A549 (cell line): ENCODE results near the gene DNAJB12. TPM values are rescaled to one million over a fixed set of nuclear protein-coding genes. Genes with fewer than 3 reads are reported as not detected.

ENCODE experiments used
- ATAC-seq, 2 experiments: fragments of 200-7000 bp in 1 of 2; fragments of >200 bp in 1 of 2; cut with Nextera tagmentation in 1 of 2; cut with Tn5 transposase in 1 of 2; 3 replicates each; pipeline versions ENCODE4 v1.8.0 to v1.9.1; 2018 to 2020; ENCODE audit warnings: mild to moderate bottlenecking in 1 of 2, moderate library complexity in 1 of 2
- CTCF ChIA-PET: fragments of 300-600 bp; sonication (Branson Sonifier 250); formaldehyde crosslinking; extraction: SDS; loops from one replicate; lab custom pipeline; 2021; ENCODE audit warnings: antibody characterized with exemption, inconsistent platforms; lab: Yijun Ruan, JAX
- POLR2A ChIA-PET: fragments of 350-600 bp; formaldehyde crosslinking; extraction: SDS; loops from one replicate; lab custom pipeline; 2021; ENCODE audit warnings: antibody characterized with exemption, inconsistent platforms; lab: Yijun Ruan, JAX
- DNase-seq, 2 experiments: peaks; one replicate each; pipeline versions ENCODE4 v3.0.0 to v3.0.0-alpha.2; 2011 to 2016; ENCODE audit warnings: low read depth in 1 of 2, low spot score in 1 of 2
- FAIRE-seq: peaks from 2 replicates; lab custom pipeline; 2011; peaks lifted over from hg19 to GRCh38; lab: Jason Lieb, UNC
- H3K27ac ChIP-seq, 2 experiments: fragments of >200 bp; sonication (Bioruptor Twin); formaldehyde crosslinking; 3 replicates each; pipeline ENCODE4 v1.5.1; 2016 to 2017
- H3K4me1 ChIP-seq: fragments of >200 bp; sonication (Bioruptor Twin); formaldehyde crosslinking; 3 replicates; pipeline ENCODE4 v1.6.1; 2016
- H3K4me2 ChIP-seq: fragments of >200 bp; sonication (Bioruptor Twin); formaldehyde crosslinking; 3 replicates; pipeline ENCODE4 v1.6.1; 2016
- H3K4me3 ChIP-seq: fragments of >200 bp; sonication (Bioruptor Twin); formaldehyde crosslinking; 3 replicates; pipeline ENCODE4 v1.5.1; 2016
- H3K9me3 ChIP-seq: fragments of >200 bp; sonication (Bioruptor Twin); formaldehyde crosslinking; 3 replicates; pipeline ENCODE4 v1.6.1; 2016
- CHD2 ChIP-seq: fragments of 150-350 bp; IDR thresholded peaks from 2 replicates; pipeline ENCODE4 v1.6.1; 2014; ENCODE audit warnings: low read length; ENCODE audit not compliant: partially characterized antibody
- EHF ChIP-seq: fragments of 250-450 bp; sonication (Bioruptor Pico); IDR thresholded peaks from 2 replicates; pipeline ENCODE4 v1.5.0; 2020; ENCODE audit warnings: mild to moderate bottlenecking
- ESRRA ChIP-seq: fragments of 150-350 bp; IDR thresholded peaks from 2 replicates; pipeline ENCODE4 v1.6.1; 2014; ENCODE audit warnings: mild to moderate bottlenecking, low read length, borderline replicate concordance
- FOSL2 ChIP-seq, 2 experiments: fragments of 450-650 bp in 1 of 2; fragments of >200 bp in 1 of 2; sonication (Bioruptor Twin) in 1 of 2; formaldehyde crosslinking; IDR thresholded peaks; 2 replicates each; pipeline versions ENCODE4 v1.5.0 to v1.6.1; 2016 to 2020; ENCODE audit warnings: mild to moderate bottlenecking in 1 of 2, moderate library complexity in 1 of 2
- FOXS1 ChIP-seq: fragments of 250-450 bp; sonication (Bioruptor Pico); IDR thresholded peaks from 2 replicates; pipeline ENCODE4 v1.5.0; 2020; ENCODE audit warnings: mild to moderate bottlenecking, moderate library complexity
- HOXA7 ChIP-seq: fragments of 250-450 bp; sonication (Bioruptor Pico); IDR thresholded peaks from 2 replicates; pipeline ENCODE4 v1.5.0; 2020; ENCODE audit warnings: mild to moderate bottlenecking, moderate library complexity
- HOXB13 ChIP-seq: fragments of 250-450 bp; sonication (Bioruptor Pico); IDR thresholded peaks from 2 replicates; pipeline ENCODE4 v1.5.0; 2020; ENCODE audit warnings: low read depth, mild to moderate bottlenecking, moderate library complexity
- MYC ChIP-seq: IDR thresholded peaks from 2 replicates; pipeline ENCODE4 v1.6.1; 2012; ENCODE audit warnings: mild to moderate bottlenecking, inconsistent platforms, low read length, improper control_type of control experiment, borderline replicate concordance
- NFE2L2 ChIP-seq: fragments of 150-350 bp; conservative IDR thresholded peaks from 2 replicates; pipeline ENCODE4 v1.6.1; 2014; ENCODE audit warnings: low read length
- RAD21 ChIP-seq, 2 experiments: fragments of >200 bp in 1 of 2; sonication (Bioruptor Twin) in 1 of 2; formaldehyde crosslinking in 1 of 2; IDR thresholded peaks in 1 of 2; conservative IDR thresholded peaks in 1 of 2; 2 replicates in 1 of 2; 3 replicates in 1 of 2; pipeline ENCODE4 v1.6.1; 2012 to 2018; ENCODE audit warnings: inconsistent platforms in 1 of 2
- SMC3 ChIP-seq: fragments of >200 bp; sonication (Bioruptor Twin); formaldehyde crosslinking; IDR thresholded peaks from 3 replicates; pipeline ENCODE4 v1.6.1; 2018; ENCODE audit warnings: inconsistent platforms
- ZSCAN20 ChIP-seq: fragments of 250-450 bp; sonication (Bioruptor Pico); IDR thresholded peaks from 2 replicates; pipeline ENCODE4 v1.8.0; 2022; ENCODE audit warnings: mild to moderate bottlenecking, moderate library complexity
- WGBS: methylation state at CpG from one replicate; pipeline ENCODE4 v1.1.6; 2017; ENCODE audit errors: missing lambda C conversion rate; 5-methylcytosine and 5-hydroxymethylcytosine counted together
- polyA plus RNA-seq, 4 experiments: library from polyadenylated mRNA; depleted of rRNA in 3 of 4; stranded (reverse); fragments of >200 nt; fragmentation: RNase III in 1 of 4; extraction: RNeasy Plus Mini Kit Qiagen cat#74134 plus additional on column Dnase treatment in 1 of 4; gene quantifications; 2 replicates in 3 of 4; 3 replicates in 1 of 4; pipeline ENCODE4 v1.2.3, GENCODE V29; 2011 to 2017
- TF ChIP-seq, protein P1 (sequence below): fragments of 450-650 bp; IDR thresholded peaks from 2 replicates; pipeline ENCODE4 v1.6.1; 2014; ENCODE audit warnings: antibody characterized with exemption
- TF ChIP-seq, protein P2 (sequence below): fragments of >200 bp; sonication (Bioruptor Twin); formaldehyde crosslinking; IDR thresholded peaks from 2 replicates; pipeline ENCODE4 v1.6.1; 2016
- TF ChIP-seq, protein P3 (sequence below): fragments of 250-450 bp; sonication (Bioruptor Pico); IDR thresholded peaks from 2 replicates; pipeline ENCODE4 v1.5.0; 2021; ENCODE audit warnings: mild to moderate bottlenecking, moderate library complexity, borderline replicate concordance
- TF ChIP-seq, protein P4 (sequence below): IDR thresholded peaks from 2 replicates; pipeline ENCODE4 v1.6.1; 2012
- TF ChIP-seq, protein P5 (sequence below): fragments of >200 bp; sonication (Bioruptor Twin); formaldehyde crosslinking; IDR thresholded peaks from 3 replicates; pipeline ENCODE4 v1.5.1; 2016

The DNAJB12 gene
- polyA plus RNA-seq, 2 of the 4 experiments (the other 2 are of a cell fraction) = 21.5 to 26.7 TPM

DNA sequence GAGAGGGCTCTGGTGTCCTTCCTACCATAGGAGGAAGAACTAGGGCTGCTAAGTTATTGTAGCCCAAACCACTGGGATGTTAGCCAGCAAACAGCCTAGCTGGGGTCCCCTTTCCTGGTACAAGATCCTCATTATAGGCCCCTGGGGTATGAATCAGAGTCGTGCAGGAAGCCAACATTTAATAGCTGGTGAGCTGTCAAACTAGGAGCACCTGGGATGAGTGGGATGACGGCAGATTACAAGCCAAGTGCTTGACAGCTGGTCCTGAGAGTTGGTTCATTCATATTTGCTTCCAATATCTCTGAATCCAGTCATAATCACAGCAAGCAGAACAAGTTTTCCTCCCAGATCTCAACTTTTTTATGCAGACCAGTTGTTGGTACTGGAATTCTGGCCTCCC is 25.1 kb upstream of the DNAJB12 start (continued):
- TF ChIP-seq, protein P1, sequence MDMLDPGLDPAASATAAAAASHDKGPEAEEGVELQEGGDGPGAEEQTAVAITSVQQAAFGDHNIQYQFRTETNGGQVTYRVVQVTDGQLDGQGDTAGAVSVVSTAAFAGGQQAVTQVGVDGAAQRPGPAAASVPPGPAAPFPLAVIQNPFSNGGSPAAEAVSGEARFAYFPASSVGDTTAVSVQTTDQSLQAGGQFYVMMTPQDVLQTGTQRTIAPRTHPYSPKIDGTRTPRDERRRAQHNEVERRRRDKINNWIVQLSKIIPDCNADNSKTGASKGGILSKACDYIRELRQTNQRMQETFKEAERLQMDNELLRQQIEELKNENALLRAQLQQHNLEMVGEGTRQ = no peak
- TF ChIP-seq HOXB13 (CRISPR knock-in tag) = no peak
- TF ChIP-seq, all 56 proteins: peak for 0

DNA sequence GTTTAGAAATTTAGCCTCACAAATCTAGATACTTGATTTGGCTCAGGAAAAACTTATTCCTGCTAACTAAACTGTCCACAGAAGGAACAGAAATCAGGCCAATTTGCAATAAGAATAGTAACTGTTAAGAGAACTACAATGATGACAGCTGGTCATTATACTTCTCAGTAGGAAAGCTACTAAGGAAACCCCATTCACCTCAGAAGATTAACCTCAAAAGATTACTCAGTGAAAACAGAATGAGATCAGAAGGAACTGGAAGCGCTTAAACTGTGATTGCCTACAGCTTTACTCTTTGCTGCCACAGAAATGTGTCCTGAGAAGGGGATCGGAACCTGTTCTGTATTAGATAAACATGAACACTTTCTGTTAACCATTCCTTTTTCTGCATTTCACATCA is 24.3 kb upstream of the DNAJB12 start:
- Histone ChIP-seq H3K4me1 (no peaks in the 10 kb centered on the region), H3K4me3 (no peak overlapping the region), H3K9me3 (no peaks in the 10 kb centered on the region), H3K4me2 (no peak overlapping the region), H3K27ac (no peak overlapping the region)
- FAIRE-seq (no peak), ATAC-seq (no peak), DNase-seq (no peak)
- ChIA-PET CTCF (interaction anchor here (1.8 to 2.8 kb wide), 2 partner anchors 12 to 14 kb away, joined by 3 to 13 read pairs; no protein-coding TSS in a partner anchor), POLR2A (no interaction called here)
- WGBS = 92% methylated on average over 2 of the region's 2 CpGs
- TF ChIP-seq EHF (CRISPR knock-in tag) (no peak), NFE2L2 (no peak), CHD2 (no peak), ESRRA (no peak), FOXS1 (CRISPR knock-in tag) (no peak)
- TF ChIP-seq, protein P2, sequence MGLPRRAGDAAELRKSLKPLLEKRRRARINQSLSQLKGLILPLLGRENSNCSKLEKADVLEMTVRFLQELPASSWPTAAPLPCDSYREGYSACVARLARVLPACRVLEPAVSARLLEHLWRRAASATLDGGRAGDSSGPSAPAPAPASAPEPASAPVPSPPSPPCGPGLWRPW = no peak
- TF ChIP-seq, protein P3, sequence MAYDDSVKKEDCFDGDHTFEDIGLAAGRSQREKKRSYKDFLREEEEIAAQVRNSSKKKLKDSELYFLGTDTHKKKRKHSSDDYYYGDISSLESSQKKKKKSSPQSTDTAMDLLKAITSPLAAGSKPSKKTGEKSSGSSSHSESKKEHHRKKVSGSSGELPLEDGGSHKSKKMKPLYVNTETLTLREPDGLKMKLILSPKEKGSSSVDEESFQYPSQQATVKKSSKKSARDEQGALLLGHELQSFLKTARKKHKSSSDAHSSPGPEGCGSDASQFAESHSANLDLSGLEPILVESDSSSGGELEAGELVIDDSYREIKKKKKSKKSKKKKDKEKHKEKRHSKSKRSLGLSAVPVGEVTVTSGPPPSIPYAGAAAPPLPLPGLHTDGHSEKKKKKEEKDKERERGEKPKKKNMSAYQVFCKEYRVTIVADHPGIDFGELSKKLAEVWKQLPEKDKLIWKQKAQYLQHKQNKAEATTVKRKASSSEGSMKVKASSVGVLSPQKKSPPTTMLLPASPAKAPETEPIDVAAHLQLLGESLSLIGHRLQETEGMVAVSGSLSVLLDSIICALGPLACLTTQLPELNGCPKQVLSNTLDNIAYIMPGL (CRISPR knock-in tag) = no peak

DNA sequence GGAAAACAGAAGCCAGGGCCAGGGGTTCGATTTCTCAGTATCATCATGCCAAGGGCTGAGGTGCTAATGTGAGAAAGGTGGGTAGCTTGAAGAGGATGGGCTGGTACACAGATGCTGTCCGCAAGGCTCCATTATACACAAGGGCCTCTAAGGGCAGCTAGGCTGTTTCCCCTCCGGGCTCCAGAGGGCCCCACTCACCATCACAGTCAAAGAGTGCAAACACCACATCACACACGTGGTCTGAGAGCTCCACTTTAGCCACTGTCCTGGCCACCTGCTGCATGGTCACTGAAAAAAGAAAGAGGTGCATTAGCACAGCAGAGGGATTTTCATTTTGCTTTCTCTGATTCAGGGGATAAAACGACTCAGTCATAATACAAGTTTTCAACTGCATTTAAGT is 20.9 kb upstream of the DNAJB12 start:
- 43% methylated on average over 5 of the region's 5 CpGs for WGBS
- peak; percentile 74 to 90 for ATAC-seq
- Histone ChIP-seq H3K9me3 (no peaks in the 10 kb centered on the region), H3K4me1 (no peaks in the 10 kb centered on the region), H3K4me3 (no peak overlapping the region), H3K4me2 (no peak overlapping the region)
- FAIRE-seq = no peak
- CTCF ChIA-PET = interaction anchor here (1.1 to 5.7 kb wide), 4 partner anchors 12 to 686 kb away, joined by 3 to 41 read pairs (median 4); no protein-coding TSS in a partner anchor
- peak in 1 of 2 experiments; percentile 40 for DNase-seq
- TF ChIP-seq SMC3 = 0 out of 3 replicates have a peak, but pooled peaks have one; percentile 10
- TF ChIP-seq, protein P4, sequence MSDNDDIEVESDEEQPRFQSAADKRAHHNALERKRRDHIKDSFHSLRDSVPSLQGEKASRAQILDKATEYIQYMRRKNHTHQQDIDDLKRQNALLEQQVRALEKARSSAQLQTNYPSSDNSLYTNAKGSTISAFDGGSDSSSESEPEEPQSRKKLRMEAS = peak; percentile 44; the same call in 1 of the 2 replicates
- TF ChIP-seq ZSCAN20 = no peak
- TF ChIP-seq, protein P5, sequence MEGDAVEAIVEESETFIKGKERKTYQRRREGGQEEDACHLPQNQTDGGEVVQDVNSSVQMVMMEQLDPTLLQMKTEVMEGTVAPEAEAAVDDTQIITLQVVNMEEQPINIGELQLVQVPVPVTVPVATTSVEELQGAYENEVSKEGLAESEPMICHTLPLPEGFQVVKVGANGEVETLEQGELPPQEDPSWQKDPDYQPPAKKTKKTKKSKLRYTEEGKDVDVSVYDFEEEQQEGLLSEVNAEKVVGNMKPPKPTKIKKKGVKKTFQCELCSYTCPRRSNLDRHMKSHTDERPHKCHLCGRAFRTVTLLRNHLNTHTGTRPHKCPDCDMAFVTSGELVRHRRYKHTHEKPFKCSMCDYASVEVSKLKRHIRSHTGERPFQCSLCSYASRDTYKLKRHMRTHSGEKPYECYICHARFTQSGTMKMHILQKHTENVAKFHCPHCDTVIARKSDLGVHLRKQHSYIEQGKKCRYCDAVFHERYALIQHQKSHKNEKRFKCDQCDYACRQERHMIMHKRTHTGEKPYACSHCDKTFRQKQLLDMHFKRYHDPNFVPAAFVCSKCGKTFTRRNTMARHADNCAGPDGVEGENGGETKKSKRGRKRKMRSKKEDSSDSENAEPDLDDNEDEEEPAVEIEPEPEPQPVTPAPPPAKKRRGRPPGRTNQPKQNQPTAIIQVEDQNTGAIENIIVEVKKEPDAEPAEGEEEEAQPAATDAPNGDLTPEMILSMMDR = 0 out of 3 replicates have a peak, but pooled peaks have one; percentile 17
- peak in 1 of 2 experiments; percentile 49; a peak in 3 of 5 replicates for TF ChIP-seq RAD21 (conservative IDR thresholded peaks at IDR 0.05 in 1 of 2, IDR thresholded peaks at IDR 0.05 in 1 of 2)
- TF ChIP-seq, all 56 proteins: peak for 4
- POLR2A ChIA-PET = no interaction called here
- no peak overlapping the region for H3K27ac ChIP-seq

DNA sequence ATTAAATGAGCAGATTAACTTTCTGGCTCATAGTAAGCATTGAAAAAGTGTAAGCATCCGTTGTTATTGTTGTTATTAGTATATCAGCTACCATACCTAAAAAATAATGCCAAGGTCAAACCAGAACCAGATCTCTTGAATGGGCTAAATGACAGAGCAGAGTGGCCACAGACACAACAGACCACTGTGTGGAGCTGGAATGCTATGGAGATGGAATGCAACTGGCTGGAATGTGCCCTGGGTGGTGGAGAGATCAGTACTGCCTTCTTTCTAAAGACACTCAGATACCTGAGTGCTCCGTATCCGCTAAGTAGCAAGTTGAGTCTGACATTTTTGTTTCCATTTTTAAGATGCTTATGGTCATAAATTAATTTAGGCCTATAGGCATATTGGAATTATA is 20.5 kb upstream of the DNAJB12 start:
- Histone ChIP-seq H3K4me1 (no peaks in the 10 kb centered on the region), H3K4me3 (no peak overlapping the region), H3K4me2 (no peak overlapping the region), H3K9me3 (no peaks in the 10 kb centered on the region), H3K27ac (no peak overlapping the region)
- FAIRE-seq (no peak), ATAC-seq (peak in 1 of 2 experiments; percentile 55; a peak in 2 of 6 replicates), DNase-seq (no peak)
- POLR2A ChIA-PET = interaction anchor here (1.0 kb wide), 1 partner anchor 12 kb away, joined by 3 read pairs; no protein-coding TSS in a partner anchor
- TF ChIP-seq HOXA7 (CRISPR knock-in tag) = no peak
- TF ChIP-seq MYC = no peak
- TF ChIP-seq FOSL2 (IDR thresholded peaks at IDR 0.05) = no peak
- TF ChIP-seq FOSL2 (CRISPR knock-in tag; IDR thresholded peaks at IDR 0.05) = no peak
- CTCF ChIA-PET = interaction anchor here (0.8 to 5.7 kb wide), 8 partner anchors 11 to 686 kb away, joined by 3 to 41 read pairs (median 4); no protein-coding TSS in a partner anchor
- WGBS = 90% methylated on average over 3 of the region's 3 CpGs
